SU-DHL-6 (cell line): Measurements from ENCODE around the gene WDR86.

Source experiments
- EZH2phosphoT487 ChIP-seq: fragments of 200-600 bp; sonication (generic), shearing (Covaris generic); conservative IDR thresholded peaks from 2 replicates; pipeline ENCODE4 v1.6.1; 2018; ENCODE audit warnings: mild to moderate bottlenecking, antibody characterized with exemption, low read length, moderate library complexity, mixed read lengths
- TF ChIP-seq, protein P1 (sequence below): fragments of 200-600 bp; sonication (generic); IDR thresholded peaks from one replicate; pipeline ENCODE4 v1.5.1; 2017; ENCODE audit warnings: antibody characterized with exemption, mild to moderate bottlenecking, low read length, moderate library complexity; ENCODE audit not compliant: insufficient read depth, poor library complexity, severe bottlenecking

- TF ChIP-seq, protein P1, sequence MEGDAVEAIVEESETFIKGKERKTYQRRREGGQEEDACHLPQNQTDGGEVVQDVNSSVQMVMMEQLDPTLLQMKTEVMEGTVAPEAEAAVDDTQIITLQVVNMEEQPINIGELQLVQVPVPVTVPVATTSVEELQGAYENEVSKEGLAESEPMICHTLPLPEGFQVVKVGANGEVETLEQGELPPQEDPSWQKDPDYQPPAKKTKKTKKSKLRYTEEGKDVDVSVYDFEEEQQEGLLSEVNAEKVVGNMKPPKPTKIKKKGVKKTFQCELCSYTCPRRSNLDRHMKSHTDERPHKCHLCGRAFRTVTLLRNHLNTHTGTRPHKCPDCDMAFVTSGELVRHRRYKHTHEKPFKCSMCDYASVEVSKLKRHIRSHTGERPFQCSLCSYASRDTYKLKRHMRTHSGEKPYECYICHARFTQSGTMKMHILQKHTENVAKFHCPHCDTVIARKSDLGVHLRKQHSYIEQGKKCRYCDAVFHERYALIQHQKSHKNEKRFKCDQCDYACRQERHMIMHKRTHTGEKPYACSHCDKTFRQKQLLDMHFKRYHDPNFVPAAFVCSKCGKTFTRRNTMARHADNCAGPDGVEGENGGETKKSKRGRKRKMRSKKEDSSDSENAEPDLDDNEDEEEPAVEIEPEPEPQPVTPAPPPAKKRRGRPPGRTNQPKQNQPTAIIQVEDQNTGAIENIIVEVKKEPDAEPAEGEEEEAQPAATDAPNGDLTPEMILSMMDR = no peak
- TF ChIP-seq EZH2phosphoT487 = no peak
These were observed 31.8 kb downstream of the WDR86 start for GRCh38 chr7:151378011-151378410.
